Stimulated activated CD4-positive, alpha-beta T cell treated with anti-CD3 and anti-CD28 coated beads, Interleukin-12 subunit alpha, Interleukin-12 subunit beta, amount 100 ng/mL, for 48 hours (primary cell): Measurements from ENCODE around the gene FN1.

Source experiments
- DNase-seq, 3 donors: peaks; one replicate each; pipeline ENCODE4 v3.0.0-alpha.2; 2020; ENCODE audit warnings: low read depth in 2 of 3, low spot score in 1 of 3

Gene FN1

DNA sequence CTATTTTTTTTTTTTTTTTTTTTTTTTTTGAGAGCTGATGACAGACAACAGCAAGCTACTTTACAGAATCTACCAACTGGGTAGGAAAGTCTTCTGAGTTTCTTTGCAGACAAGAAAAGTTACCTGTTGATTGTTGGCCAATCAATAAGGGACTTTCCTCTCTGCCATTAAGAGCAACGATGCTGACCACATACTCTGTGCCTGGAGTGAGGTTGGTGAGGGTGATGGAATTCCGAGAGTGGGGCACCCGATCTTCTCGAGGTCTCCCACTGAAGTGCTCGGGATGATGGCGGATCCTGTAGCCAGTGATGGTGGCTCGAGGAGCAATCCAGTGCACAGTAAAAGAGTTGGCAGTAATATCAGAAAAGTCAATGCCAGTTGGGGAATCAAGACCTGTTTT, 49.3 kb downstream of the FN1 start:
- no peak for DNase-seq

DNA sequence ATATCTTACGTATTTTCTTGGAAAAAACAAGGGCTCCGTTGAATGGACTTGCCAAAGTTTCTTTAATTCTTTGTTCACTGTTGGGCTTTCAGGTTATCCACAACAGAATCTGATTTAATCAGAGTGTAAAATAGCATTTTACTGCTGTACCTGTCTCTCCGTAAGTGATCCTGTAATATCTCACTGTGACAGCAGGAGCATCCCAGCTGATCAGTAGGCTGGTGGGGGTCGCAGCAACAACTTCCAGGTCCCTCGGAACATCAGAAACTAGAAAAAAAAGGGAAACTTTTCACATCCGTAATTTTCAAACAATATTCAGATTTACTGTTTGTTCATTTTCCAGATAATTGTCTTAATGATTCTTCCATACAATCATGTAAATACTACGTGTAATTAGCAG, 51.2 kb downstream of the FN1 start:
- no peak for DNase-seq

DNA sequence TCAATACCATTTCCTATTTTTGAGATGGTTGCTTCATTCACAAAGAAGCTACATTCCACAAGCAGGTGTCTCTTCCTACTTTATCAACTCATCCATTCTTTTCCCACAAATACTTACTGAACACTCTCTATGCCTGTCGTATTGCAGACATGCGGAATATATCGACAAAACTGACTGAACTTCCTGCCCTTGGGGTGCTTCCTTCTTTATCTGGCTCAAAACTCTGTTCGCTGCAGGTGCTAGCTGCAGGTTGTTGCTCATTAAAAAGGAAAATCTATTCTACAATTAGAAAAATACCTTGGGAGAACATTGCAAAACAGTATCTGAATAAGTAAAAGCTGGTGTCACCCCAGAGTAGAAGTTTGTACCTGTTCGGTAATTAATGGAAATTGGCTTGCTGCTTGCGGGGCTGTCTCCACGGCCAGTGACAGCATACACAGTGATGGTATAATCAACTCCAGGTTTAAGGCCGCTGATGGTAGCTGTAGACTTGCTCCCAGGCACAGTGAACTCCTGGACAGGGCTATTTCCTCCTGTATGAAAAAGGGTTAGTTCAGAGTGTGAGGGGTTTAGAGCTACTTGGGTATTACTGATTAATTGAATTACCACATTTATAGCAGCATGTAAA, 52.1 kb downstream of the FN1 start:
- DNase-seq = no peak

DNA sequence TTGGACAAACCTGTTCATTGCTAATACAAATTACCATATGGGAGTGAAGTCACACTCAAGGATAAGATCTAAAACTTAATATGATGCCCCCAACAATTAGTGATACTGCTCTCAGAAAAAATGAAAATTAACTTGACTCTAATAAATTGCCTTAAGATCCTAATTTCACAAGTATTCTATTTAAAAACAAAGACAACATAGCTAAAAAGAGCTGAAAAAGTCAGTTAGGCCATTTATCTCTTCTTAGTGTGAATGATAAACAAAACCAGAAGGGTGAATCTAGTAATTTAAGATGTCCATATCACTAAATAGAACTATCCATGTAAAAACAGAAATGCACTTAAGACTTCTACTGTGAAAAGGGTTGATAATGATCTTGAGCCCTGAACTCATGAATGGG, 53.4 kb downstream of the FN1 start:
- no peak for DNase-seq

DNA sequence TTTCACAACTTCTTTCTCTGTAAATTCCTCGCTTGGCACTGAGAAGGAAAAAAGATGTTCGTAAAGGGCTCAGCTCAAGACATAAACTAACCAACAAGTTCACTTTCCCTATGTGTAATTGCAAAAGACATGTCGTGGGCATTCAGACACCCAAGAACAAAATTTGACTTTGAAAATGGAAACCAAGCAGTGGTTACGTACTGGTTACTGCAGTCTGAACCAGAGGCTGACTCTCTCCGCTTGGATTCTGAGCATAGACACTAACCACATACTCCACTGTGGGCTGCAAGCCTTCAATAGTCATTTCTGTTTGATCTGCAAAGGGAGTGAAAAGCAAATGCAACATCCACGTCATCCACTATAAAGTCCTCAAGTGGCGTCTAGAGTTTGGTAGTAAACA, 53.9 kb downstream of the FN1 start:
- no peak for DNase-seq

DNA sequence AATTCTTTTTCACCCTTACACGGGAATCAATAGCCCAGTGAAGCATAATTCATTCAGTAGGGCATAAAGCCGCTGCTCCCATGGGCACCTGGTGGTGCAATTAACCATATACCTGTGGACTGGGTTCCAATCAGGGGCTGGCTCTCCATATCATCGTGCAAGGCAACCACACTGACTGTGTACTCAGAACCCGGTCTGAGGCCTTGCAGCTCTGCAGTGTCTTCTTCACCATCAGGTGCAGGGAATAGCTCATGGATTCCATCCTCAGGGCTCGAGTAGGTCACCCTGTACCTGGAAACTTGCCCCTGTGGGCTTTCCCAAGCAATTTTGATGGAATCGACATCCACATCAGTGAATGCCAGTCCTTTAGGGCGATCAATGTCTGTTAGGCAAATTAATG, 55.2 kb downstream of the FN1 start:
- no peak for DNase-seq

DNA sequence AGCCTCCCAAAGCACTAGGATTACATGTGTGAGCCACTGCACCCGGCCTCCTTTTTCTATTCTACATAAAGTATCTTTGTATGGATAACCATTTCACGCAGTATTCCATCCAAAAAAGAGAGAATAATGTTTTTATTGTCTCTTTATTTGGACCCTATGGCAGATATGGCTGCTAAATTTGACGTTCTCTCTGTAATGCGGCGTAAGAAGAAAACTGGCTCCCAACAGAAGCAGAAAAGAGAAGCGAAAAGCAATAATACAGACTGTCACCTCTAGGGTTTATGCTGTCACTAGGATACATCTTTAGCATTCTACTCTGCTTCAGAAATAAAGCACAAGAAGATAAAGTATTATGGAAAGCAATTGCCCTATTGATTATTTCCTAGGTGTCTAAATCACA, 55.9 kb downstream of the FN1 start:
- no peak for DNase-seq

DNA sequence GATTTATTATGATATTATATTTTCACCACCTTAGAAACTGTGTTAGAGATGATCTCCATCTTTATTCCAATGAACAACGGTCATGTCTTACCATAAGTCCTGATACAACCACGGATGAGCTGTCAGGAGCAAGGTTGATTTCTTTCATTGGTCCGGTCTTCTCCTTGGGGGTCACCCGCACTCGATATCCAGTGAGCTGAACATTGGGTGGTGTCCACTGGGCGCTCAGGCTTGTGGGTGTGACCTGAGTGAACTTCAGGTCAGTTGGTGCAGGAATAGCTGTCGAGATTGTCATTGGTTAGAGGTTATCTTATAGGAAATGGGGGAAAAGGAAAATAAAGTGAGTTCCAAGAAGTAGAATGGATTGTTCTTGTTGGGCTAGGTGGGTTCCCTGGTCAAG, 56.8 kb downstream of the FN1 start:
- DNase-seq = no peak

DNA sequence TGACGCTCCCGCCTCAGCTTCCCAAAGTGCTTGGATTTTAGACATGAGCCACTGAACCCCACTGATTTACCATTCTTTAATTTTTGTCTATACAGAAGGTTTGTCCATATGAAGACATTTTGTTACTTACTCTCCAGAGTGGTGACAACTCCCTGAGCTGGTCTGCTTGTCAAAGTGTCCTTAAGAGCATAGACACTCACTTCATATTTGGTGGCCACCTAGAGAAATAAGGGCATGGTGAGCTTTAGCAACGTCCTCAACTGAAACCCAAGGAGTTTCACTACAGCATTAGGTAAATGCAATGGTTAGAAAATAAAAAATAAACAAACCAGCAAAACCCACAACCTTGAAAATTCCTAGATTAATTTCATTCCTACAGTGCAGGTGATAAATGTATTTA, 57.8 kb downstream of the FN1 start:
- no peak for DNase-seq

DNA sequence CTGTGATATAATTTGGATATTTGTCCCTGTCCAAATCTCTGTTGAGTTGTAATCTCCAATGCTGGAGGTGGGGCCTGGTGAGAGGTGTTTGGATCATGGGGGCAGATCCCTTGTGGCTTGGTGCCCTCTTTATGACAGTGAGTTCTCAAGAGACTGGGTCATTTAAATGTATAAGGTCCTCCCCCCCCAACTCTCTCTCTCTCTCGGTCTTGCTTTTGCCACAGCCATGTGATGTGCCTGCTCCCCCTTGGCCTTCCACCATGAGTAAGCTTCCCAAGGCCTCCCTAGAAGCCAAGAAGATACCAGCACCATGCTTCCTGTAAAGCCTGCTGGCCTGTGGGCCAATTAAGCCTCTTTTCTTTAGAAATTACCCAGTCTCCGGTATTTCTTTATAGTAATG, 58.6 kb downstream of the FN1 start:
- no peak for DNase-seq

DNA sequence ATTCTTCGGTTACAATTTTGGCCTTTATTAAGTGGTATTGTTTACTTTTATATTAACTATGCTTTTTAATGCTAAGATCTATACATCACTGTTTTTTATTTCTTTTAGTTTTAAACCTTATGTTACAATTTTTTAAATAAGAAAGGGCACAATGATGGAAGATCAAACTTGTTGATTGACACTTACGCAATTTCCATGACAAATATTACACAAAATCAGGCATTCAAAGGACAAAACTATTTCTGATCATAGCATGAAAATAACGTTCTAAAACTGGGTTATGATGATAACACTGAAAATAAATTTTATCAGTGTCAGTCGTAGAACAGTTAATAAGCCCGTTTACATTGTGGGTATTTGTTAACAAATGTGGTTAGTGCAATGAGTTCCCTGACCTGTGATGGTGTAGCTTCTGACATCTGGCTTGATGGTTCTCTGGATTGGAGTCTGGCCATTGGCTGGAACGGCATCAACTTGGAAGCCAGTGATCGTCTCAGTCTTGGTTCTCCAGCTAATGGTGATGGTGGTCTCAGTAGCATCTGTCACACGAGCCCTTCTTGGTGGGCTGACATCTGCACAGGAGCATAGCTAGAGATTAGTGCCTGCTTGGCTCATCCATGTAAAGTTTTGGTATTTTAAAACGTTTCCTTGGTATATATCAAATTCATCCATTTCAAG, 59.6 kb downstream of the FN1 start:
- DNase-seq = no peak

DNA sequence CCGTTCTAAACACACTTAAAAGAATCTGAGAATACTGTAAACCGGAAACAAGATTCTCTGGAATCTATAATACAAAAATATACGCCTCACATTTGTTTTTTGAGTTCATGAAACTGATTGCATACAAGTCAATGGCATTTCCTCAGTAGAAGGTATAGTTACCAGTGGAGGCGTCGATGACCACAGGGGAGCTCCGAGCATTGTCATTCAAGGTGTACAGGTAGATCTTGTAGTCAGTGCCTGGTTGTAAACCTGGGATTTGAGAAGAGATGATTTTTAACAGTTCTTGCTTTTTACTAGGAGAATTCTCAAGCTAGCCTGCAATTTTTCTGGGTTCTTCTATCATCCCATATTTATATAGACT, 60.4 kb downstream of the FN1 start:
- no peak for DNase-seq

DNA sequence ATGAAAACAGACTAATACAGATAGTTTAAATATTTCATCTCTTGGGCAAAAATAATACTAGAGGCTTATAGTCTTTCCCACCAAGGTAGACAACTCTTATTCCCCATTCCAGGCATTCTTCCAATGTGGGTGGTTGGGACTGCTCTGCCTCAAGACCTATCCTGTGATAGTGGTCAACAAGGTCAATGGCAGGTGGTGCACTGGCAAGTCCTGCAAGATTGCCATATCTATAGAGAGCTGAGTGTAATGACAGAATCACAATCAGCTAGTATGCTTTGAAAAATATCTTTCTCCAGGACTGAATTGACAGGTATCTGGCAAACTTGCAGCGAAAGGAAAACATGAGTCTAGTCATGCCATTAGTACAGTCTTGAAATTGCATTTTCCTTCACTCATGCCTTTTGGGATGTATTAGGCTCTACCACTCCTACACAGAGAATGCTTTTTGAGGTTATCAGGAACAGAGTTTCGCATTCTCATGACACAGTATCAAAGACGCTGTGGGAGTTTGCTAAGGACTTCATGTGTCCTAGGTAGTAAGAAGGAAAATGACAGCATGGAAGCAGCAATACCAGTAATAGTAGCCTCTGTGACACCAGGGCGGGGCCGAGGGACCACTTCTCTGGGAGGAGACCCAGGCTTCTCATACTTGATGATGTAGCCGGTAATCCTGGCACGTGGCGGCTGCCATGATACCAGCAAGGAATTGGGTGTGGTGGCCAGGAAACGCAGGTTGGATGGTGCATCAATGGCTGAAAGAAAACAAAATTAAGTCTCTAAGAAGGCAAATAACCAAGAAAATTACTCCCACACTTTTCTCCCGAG, 61.0 kb downstream of the FN1 start:
- no peak for DNase-seq

DNA sequence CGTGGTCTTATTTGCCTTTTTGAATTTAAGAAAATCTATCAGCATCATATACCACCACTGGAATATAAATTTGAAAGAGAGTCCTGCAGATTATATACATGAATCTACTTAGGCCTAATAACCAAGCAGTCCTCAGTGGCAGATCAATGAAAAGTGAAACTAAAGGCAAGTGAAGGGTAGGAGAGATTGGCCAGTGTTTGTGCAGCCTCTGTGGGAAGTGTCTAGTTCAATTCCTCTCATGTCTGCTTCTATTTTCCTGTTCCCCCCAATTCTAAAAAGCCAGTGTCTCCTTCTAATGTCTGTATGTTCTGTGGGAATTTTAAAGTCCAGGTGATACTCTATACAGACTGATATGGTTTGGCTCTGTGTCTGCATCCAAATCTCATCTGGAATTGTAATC, 61.9 kb downstream of the FN1 start:
- no peak for DNase-seq

DNA sequence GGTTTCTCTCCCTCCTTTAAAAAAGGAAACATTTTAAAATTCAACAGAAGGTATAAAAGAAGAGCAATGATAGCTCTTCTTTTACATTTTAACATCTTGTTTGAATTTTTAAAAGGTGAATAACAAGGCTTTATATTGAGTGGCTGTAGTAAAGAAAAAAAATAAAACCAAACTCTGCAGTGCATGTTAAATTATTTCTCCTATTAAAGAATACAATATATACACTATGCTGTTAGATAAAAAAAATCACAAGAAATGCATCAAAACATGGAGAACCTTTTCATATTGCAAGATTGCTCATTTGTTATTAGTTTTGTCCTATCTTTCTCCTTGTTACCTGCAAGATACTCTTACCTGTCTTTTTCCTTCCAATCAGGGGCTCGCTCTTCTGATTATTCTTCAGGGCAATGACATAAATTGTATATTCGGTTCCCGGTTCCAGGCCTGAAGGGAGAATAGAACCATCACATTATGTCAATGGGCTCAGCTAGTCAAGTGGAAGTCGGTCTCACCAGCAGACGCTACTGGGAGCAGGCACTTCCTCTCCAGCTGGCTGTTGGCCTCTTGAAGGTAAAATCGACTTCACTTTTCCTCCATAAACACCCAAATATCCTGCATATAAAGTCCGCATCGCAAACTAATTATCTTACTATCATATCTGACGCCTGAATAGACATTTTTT, 62.8 kb downstream of the FN1 start:
- DNase-seq = no peak

DNA sequence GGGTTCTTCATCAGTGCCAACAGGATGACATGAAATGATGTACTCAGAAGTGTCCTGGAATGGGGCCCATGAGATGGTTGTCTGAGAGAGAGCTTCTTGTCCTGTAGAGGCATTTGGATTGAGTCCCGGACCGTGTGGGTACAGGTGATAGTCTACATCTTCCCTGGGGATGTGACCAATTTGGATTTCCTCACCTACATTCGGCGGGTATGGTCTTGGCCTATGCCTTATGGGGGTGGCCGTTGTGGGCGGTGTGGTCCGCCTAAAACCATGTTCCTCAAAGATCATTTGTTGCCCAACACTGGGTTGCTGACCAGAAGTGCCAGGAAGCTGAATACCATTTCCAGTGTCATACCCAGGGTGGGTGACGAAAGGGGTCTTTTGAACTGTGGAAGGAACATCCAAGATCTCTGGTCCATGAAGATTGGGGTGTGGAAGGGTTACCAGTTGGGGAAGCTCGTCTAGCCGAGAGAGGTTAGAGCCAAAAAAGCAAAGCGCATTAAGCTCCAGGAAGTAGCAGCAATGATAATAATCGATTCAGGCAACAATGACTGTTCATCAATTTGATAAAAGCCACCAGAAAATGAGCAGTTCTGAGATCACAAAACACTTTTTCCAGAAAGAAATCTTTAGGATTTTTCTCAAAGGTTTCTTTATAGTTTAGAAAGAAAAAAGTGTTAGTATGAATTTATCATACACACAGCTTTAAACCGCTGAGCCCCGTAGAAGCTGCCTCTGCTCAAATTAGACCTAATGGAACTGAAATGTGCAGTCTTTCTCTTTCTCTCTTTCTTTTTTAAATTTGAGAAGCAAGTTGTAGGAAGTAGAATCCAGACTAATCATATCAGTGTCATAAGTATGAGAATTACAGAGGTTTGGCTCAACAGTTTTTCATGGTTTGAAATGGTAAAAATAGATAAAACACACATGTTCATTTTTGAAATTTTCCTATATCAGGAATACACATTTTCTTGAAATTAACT, 63.7 kb downstream of the FN1 start:
- DNase-seq = no peak

DNA sequence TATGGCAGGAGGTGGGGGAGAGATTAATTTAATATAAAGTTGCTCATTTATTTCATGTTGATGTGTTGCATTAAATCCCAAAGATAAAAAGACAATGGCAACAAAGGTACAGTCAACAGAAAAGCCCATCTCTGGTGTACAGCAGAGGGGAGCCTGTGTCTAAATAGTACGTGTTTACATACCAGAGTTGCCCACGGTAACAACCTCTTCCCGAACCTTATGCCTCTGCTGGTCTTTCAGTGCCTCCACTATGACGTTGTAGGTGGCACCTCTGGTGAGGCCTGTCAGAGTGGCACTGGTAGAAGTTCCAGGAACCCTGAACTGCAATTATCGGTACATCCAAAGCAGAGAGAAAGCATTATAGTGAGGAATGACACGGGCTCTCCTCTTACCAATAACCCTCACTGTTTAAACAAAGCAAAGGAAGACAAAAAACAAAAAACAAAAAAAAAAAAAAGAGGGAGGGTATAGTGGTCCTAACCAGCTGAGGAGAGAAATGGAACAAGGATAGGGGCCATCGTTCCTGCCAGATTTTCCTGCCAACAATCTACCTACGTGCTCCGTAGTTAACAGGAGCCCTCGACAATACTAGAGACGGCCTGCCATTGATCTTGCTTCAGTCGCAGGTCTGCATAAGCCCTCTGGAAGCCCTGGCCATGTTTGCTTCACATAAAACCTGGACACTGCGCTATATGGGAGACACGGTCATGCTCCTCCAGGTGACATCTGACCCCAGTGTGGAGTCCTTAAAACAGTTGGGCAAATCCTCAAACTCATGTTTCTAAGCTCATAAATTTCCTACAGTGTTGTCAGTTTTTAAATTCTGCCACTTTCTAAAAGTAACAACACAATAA, 65.5 kb downstream of the FN1 start:
- DNase-seq = no peak

DNA sequence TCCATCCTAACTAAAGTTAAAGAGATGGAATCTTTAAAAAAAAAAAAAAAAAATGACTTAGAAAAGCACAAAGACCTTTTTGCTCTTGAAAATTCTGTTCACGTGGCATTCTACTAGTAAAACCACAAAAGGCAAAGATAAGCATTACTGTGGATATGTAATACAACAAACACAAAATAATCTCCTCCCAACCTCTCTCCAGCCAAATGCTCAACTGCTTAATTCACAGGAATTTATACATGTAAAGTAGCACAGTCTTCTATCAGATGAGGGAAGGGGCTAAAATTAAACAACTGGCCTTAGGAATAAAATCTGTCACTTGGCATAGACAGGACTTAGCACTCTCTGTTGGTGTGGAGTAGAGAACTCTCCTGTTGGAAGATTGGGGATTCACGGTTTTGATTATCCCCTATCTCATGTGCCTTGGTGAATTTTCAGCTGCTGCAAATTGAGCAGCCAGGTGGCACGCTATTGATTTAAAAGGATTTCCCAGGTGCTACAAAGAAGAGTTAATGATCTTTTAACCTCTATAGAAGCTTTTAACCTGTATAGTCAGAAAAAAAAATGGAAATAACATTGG, 66.6 kb downstream of the FN1 start:
- DNase-seq = no peak

DNA sequence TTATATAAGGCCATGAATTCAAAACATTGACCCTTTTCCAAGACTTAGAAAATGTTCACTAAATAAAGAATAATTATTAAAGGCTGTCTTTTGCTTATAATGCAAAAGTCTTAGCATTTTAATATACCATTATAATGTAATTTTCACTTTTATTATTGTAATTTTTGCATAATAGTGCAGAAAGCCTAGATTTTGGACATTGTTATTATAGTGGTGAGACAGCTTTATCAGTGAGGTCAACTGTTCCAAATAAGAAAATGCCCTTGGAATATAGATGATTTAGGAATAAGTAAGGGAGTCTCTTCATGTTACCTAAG, 67.4 kb downstream of the FN1 start:
- no peak for DNase-seq
